Keratinocyte (primary cell): ENCODE measurements around the gene FAM186B.

Source experiments
- CTCF ChIP-seq, 3 experiments: IDR thresholded peaks in 1 of 3; conservative IDR thresholded peaks in 1 of 3; optimal IDR thresholded peaks in 1 of 3; 2 replicates in 2 of 3; 3 replicates in 1 of 3; pipeline versions ENCODE3 to v1.5.1; 2011; ENCODE audit warnings: low read length in 3 of 3, mild to moderate bottlenecking in 3 of 3, moderate library complexity in 2 of 3, control low read depth in 1 of 3, inconsistent platforms in 1 of 3; ENCODE audit not compliant: insufficient read depth in 2 of 3; ENCODE audit errors: extremely low read depth in 1 of 3
- EZH2 ChIP-seq: IDR thresholded peaks from one replicate; pipeline ENCODE4 v1.6.1; 2012; ENCODE audit warnings: inconsistent platforms, mild to moderate bottlenecking, low read length, moderate library complexity

- TF ChIP-seq CTCF (optimal IDR thresholded peaks at IDR 0.05 in 1 of 3, IDR thresholded peaks at IDR 0.05 in 1 of 3, conservative IDR thresholded peaks at IDR 0.05 in 1 of 3; ENCODE audit: extremely low read depth in 1 of 3, insufficient read depth in 2 of 3, low read length in 3 of 3) = no peak
- no peak for TF ChIP-seq EZH2
Observed at GRCh38 chr12:49642370-49642802, 36.9 kb upstream of the FAM186B start.
